GM21619 (cell line): ENCODE results near the gene TSC22D1.

ENCODE experiments used
- ATAC-seq: cut with Tn5 transposase; IDR thresholded peaks from one replicate; pipeline ENCODE4 v1.9.1; 2021; ENCODE audit not compliant: unreplicated experiment

Gene TSC22D1

GRCh38 chr13:44410328-44410859 lies 165.7 kb downstream of the TSC22D1 start:
- no peak for ATAC-seq

GRCh38 chr13:44409595-44409994 lies 166.5 kb downstream of the TSC22D1 start:
- no peak for ATAC-seq

DNA sequence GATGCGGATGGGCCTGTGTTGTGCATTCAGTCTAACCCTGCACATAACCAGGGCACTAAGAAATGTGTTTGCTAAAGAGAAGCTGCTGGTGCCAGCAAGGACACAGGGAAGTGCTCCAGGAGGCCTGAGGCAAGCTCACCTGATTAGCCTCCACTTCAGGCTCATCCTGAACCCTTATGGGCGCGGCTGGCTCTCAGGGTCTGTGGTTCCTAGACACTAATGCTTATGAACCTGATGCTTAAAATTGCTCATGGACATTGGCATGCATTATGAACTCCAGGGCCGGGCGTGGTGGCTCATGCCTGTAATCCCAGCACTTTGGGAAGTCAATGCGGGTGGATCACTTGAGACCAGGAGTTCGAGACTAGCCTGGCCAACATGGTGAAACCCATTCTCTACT lies 168.2 kb downstream of the TSC22D1 start:
- no peak for ATAC-seq

DNA sequence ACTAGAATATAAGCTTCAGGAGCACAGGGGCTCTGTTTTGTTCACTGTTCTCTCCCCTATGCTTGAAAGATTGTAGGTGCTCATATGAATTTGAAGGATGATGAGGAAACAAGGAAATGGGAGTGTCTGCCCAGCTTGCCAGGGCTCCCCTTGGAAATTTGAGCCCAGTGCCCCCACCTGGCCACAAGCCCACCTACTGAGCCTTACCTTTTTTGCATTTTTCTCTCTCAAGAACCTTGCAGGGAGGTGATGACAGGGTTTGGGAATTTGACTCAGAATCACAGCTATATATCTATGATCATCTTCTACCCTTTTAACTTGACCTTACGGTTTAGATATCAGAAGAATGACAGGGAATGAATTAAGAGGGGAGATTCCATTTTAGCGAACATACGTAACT lies 168.8 kb downstream of the TSC22D1 start:
- ATAC-seq = no peak

DNA sequence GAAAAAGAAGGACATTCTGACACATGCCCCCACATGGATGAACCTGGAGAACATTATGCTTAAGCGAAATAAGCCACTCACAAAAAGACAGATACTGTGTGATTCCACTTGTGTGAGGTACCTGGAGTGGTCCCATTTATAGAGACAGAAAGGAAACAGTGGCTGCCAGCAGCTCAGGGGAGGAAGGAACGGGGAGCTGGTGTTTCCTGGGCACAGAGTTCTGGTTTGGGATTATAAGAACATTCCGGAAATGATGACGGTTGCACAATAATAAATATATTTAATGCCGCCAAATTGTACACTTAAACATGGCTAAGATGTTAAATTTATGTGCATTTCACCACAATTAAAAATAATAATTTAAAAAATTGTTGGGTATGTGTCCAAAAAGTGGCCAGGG lies 169.5 kb downstream of the TSC22D1 start:
- ATAC-seq = no peak

DNA sequence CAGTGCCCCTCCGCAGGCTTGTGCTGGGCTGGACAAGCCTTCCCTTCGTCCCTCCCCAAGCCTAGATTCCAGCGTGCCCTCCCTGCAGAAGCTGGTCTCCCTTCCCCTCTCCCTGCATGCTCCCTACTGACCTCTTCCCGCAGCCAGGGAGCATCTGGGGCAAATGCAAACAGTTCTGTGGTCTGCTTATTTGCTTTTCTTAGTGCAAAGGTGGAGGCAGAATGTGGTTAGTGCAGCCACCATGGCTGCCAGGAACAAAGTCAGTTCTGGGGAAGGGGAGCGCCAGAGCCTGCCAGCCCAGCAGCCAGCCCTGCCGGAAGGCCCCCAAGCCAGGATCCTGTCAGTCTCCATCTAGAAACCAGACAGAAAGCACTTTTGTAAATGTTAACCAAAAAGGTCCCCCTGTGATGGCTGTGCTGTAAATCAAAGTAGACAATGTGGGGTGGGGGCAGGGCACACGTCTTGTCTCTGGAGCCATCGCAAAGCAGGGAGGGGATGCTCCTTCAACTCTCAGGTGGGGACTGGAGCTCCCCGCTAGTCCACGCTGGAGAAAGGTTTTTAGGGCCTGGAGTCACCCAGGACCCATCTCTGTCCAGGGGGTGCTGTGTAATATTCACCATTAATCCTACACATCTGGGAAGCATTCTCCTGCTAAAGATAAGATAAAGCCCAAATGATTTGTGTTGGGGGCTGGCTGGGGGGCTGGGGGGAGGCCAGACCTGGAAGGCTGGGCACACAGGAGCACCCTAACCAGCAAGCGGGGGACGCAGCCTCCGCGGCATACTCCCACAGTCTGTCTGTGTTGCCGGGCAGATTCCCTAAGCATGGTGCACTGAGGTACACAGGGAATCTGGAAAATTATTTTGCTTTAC lies 171.6 kb downstream of the TSC22D1 start:
- ATAC-seq = no peak

GRCh38 chr13:44403461-44404056 lies 172.6 kb downstream of the TSC22D1 start:
- no peak for ATAC-seq

DNA sequence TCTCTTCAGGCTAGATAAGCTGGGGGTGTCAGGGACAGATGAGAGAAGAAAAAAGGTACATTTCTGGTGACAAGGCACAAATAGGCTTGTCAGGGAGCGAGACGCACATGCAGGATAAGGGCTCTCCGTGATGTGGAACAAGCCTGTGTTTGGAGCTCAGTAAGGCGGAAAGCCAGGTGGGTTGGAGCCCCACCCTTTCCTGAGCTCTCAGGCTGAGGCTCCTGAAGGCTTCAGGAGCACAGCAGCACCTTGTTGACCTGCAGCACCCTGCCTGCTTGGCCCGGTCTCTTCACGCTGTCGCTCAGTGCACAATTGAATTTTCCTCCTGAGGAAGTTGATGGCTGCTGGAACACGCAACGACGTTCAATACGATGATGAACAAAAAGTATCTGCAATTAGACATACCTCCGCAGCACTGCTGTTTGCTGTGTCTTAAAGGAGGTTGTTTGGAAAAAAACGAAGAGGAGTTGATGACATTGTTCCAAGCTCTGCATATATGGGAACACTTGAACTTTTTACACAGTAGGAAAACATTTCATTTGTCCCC lies 173.2 kb downstream of the TSC22D1 start:
- no peak for ATAC-seq

- no peak for ATAC-seq
Measured at GRCh38 chr13:44401577-44401976, 174.6 kb downstream of the TSC22D1 start.

DNA sequence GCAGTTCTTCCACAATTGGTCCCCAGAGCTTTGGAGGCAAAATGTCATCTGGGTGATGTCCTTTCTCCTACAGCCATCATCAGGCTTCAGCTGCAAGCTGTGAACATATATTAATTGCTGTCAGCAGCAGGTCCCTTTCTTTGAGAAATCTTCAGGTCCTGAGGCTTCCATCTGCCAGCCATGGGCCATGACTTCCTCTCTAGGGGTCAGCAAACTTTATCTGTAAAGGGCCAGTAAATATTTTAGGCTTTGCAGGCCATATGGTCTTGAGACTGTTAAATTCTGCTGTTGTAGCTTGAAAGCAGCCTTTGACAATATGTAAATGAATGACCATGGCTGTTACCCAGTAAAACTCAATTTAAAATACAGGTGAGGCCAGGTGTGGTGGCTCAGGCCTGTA lies 175.4 kb downstream of the TSC22D1 start:
- ATAC-seq = no peak

- ATAC-seq = no peak
Measured at GRCh38 chr13:44399074-44399473, 177.1 kb downstream of the TSC22D1 start.

GRCh38 chr13:44398606-44399005 lies 177.5 kb downstream of the TSC22D1 start:
- ATAC-seq = no peak

GRCh38 chr13:44397766-44398223 lies 178.3 kb downstream of the TSC22D1 start:
- ATAC-seq = no peak

DNA sequence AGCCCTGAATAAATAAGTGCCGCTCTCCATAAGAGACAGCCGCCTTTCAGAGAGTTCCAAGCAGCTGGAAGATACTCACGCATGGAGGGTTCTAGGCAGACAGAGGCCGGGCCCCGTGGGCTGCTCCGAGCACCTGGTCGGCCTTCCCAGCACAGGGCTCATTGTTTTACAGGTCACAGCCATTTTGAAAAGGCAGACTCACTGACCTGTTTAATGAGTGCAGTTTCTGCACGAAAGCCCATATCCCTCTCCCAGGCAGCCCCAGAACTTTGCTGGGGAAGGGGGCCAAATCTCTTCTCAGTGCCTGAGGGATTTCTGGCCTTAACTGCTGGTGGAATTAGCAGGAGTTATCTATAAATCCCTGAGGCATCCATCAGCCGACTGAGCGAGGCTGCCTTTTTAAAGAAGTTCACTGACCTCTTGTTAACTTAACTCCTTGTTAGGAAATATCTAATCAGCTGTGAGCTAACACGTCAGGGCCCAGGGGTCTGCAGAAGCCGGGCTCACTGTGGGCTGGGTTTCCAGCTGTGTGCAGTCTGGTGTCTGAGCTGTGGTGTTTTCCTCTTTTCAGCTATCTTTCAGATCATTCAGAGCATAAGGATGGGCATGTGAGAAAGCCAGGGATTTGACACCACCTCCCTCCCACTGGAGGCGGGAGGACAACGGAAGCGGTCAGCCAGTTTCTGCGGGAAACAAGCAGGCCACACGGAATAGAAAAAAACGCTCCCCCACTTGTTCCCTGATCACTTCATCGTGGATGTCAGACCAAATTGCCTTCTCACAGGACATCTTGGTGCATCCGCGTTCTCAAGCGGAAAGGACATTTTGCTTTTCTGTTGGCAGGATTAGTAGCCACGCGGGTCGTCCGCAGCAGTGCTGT lies 179.2 kb downstream of the TSC22D1 start:
- ATAC-seq = no peak

DNA sequence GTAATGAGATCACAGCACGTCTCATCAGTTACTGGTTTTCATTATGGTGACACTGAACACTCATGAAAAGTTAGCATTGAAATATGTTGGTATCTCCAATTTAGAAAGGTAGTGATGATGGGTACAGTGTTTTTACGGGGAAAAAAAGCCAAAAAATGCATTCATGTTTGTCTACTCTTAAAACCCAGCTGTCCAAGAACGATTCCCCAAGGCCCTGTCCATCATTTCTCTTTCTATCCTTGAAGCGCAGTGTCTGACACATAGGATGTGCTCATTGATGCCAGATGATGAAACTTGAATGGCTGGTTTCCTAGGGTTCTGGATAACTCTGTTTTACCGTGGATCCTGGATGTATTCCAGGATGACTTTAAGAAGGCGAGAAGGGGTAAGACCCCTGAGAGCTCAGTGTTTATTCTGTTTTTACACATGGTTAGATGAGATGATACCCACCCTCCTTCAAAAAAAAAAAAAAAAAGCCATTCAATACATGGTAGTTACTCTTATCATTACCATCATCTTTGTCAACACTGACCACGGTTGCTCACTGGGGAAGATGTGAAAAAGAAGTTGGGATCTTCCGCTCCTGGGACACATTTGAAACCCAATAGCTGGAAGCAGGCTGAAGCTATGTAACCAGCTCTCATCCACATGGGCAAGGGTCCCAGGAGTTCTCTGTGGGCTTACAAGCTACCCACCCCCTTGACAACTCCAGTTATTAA lies 180.0 kb downstream of the TSC22D1 start:
- ATAC-seq = no peak

GRCh38 chr13:44394658-44395057 lies 181.5 kb downstream of the TSC22D1 start:
- no peak for ATAC-seq

GRCh38 chr13:44393391-44393790 lies 182.7 kb downstream of the TSC22D1 start:
- ATAC-seq = no peak

DNA sequence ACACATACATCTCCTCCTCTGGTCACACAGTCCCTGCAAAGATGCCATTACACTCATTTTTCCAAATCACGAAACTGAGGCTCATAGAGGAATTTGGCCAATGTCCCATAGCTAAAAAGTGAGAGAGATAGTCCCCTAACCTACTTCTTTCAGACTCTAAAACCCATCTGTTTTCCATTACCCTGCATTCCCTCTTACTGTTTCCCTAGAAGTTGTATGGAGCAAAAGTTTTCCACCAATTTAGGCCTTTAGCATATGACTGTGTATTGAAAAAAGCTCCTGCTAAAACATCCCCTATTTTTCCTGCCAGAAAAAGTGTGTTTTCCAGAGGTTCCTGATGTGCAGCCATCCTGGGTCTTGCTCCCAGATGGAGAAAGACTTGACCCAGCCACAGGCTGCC lies 186.3 kb downstream of the TSC22D1 start:
- ATAC-seq = no peak

DNA sequence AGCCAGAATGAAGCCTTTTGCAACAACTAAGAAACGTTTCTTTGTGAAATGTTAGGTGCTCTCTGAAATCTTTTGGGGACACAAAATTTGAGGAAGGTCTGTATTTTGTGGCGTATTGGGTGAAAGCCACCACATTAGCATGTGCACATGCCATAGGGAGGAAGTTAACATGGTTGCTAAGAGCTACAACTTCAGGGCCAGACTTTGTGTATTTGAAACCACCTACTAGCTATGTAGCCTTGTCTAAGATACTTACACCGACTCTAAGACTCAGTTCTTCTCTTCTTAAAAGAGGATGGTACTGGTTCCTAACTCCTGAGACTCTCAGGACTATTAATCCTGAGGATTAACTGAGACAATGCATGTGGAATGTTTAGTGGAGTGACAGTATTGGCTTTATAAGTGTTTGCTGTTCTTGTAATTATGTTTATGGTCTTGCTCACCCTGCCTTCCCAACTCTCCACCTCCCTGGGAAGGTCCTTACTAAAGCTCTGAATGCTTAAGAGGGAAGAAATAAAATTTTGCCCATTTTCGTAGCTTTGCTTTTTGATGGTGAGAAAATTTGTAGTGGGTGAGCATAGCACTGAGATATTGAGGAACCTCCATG lies 187.0 kb downstream of the TSC22D1 start:
- ATAC-seq = no peak
